Kidney (tissue), 14 donors: ENCODE results near the gene PCTP. TPM values are rescaled to one million over a fixed set of nuclear protein-coding genes. Genes with fewer than 3 reads are reported as not detected.

ENCODE experiments used
- DNase-seq, 5 donors: peaks; one replicate each; pipeline ENCODE4 v3.0.0-alpha.2; 2013 to 2020
- FAIRE-seq: peaks from 2 replicates; lab custom pipeline; 2012; peaks lifted over from hg19 to GRCh38; lab: Jason Lieb, UNC
- H3K27ac ChIP-seq, 2 donors: one replicate each; pipeline ENCODE4 v1.7.0; 2013; ENCODE audit warnings: low read depth in 2 of 2, low read length in 2 of 2, inconsistent platforms in 1 of 2
- H3K27me3 ChIP-seq: one replicate; pipeline ENCODE4 v1.7.1; 2013; ENCODE audit warnings: low read length, inconsistent platforms; ENCODE audit not compliant: control insufficient read depth, insufficient read depth
- H3K36me3 ChIP-seq, 3 donors: one replicate each; pipeline versions ENCODE4 v1.7.0 to v1.7.1; 2013; ENCODE audit warnings: low read length in 3 of 3, control low read depth in 1 of 3, inconsistent platforms in 1 of 3; ENCODE audit not compliant: insufficient read depth in 3 of 3, control insufficient read depth in 2 of 3
- H3K4me1 ChIP-seq, 3 donors: one replicate each; pipeline versions ENCODE4 v1.7.0 to v1.7.1; 2013; ENCODE audit warnings: low read length in 3 of 3, inconsistent platforms in 1 of 3, low read depth in 1 of 3; ENCODE audit not compliant: control insufficient read depth in 2 of 3, insufficient read depth in 2 of 3
- H3K4me3 ChIP-seq, 3 donors: one replicate each; pipeline versions ENCODE4 v1.7.0 to v1.8.1; 2013; ENCODE audit warnings: low read length in 3 of 3, control low read depth in 1 of 3, inconsistent platforms in 1 of 3
- H3K9ac ChIP-seq, 3 donors: one replicate each; pipeline versions ENCODE4 v1.7.0 to v1.7.1; 2013; ENCODE audit warnings: low read length in 3 of 3, control low read depth in 1 of 3, inconsistent platforms in 1 of 3
- H3K9me3 ChIP-seq, 3 donors: one replicate each; pipeline versions ENCODE4 v1.7.0 to v1.7.1; 2013; ENCODE audit warnings: low read length in 3 of 3, control low read depth in 1 of 3, inconsistent platforms in 1 of 3; ENCODE audit not compliant: control insufficient read depth in 2 of 3, insufficient read depth in 1 of 3
- CTCF ChIP-seq: IDR thresholded peaks from 3 replicates; pipeline ENCODE4 v1.5.1; 2012; ENCODE audit warnings: mild to moderate bottlenecking, moderate library complexity, borderline replicate concordance; ENCODE audit not compliant: insufficient read depth; ENCODE audit errors: extremely low read depth
- intact Hi-C: fragments of 100-400 bp; cut with DNase I; formaldehyde crosslinking; loops from one replicate; pipeline ENCODE4 v1.11.1; 2022
- polyA plus RNA-seq: library from polyadenylated mRNA; stranded (reverse); fragments of 350-450 nt; fragmentation: Illumina TruSeq; extraction: RNeasy Lipid Tissue Mini Kit (QIAGEN cat#74804); gene quantifications from one replicate; pipeline ENCODE4 v1.2.3, GENCODE V29; 2014; ENCODE audit warnings: low read depth, low replicate concordance; ENCODE audit not compliant: insufficient read depth
- total RNA-seq: library from RNA; stranded (reverse); fragmentation: NEBNext Ultra II Directional; extraction: Animal tissue kit (Norgen Biotek cat#: 25700); gene quantifications from one replicate; pipeline ENCODE4 v1.2.1, GENCODE V29; 2021
- donor health status: control.
- donor health status: control.
- donor health status: control.
- donor health status: control.
- donor health status: control.
- donor health status: DM: yes; HTN: yes; CAD: no.
- donor health status: Normal renal cell carcinoma (clear cell type).

Gene PCTP
- total and polyA plus RNA-seq, 2 donors from 2014 or later = 18.7 to 39.2 TPM

DNA sequence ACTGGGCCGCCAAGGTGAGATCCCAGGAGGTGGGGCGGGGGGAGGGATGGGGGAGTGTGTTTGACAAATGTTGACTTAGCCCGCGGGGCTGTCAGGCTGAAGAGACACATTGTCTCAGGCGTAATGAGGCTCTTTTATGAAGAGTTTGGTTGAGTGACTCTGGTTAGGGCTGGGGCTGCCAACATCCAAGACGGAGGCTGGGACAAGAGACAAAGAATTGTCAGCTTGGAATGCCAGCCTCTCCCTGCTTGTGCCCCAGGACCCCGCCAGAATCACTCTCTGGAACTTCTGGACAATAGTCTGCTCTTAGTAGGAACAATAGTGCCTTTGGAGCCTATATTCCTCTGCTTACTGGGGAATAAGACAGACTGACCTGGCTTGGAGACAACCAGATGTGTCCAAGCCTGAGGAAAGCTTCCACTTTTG is 24.0 kb downstream of the PCTP start:
- intact Hi-C loops = loop anchor here (5.0 kb wide), 1 partner anchor 253 kb away; no protein-coding TSS in a partner anchor
- TF ChIP-seq CTCF = no peak
- H3K27me3 ChIP-seq = no peaks in the 10 kb centered on the region
- H3K9ac ChIP-seq = no peak overlapping the region
- H3K9me3 ChIP-seq = no peaks in the 10 kb centered on the region
- peaks cover 7 to 29% (median 13%) of the 10 kb centered on the region in 3 donors for H3K36me3 ChIP-seq
- peak in 4 of 5 donors; percentile 76 to 88 (median 83) for DNase-seq
- H3K4me3 ChIP-seq = no peak overlapping the region
- H3K4me1 ChIP-seq = peaks cover 0 to 13% (median 5%) of the 10 kb centered on the region in 3 donors
- FAIRE-seq = no peak
- no peak overlapping the region for H3K27ac ChIP-seq

GRCh38 chr17:55776271-55776670 is 25.4 kb downstream of the PCTP start:
- Histone ChIP-seq H3K9me3 (no peaks in the 10 kb centered on the region), H3K4me1 (peaks cover 0 to 10% (median 5%) of the 10 kb centered on the region in 3 donors), H3K4me3 (no peak overlapping the region), H3K9ac (no peak overlapping the region), H3K27ac (no peak overlapping the region), H3K27me3 (no peaks in the 10 kb centered on the region), H3K36me3 (peaks cover 7 to 26% (median 8%) of the 10 kb centered on the region in 3 donors)
- no peak for FAIRE-seq
- intact Hi-C loops = no loop called here
- no peak for TF ChIP-seq CTCF
- no peak for DNase-seq

DNA sequence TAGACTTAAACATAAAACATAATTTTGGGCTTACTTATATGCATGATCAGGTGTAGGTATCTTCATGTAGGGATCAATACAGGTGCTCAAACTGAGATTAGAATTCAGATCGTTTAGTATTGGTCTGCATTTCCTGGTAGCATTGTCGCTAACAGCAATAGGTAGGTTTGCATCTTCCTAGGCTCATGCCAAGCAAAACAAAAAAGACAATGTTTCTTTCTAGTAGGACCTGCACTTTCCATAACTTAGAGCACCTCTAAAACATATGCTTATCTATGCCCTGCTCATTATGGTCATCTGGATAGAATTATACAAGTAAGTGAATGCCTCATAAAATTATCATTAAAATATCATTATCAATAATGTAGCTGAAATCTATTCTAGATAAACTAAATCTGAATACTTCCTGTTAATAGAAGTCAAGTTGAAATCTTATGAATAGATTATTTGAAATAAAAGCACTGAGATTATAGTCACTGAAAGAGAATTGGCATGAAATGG is 26.7 kb downstream of the PCTP start:
- no peak overlapping the region for H3K4me3 ChIP-seq
- H3K9me3 ChIP-seq = no peaks in the 10 kb centered on the region
- no peak for TF ChIP-seq CTCF
- DNase-seq (no peak), FAIRE-seq (no peak)
- H3K36me3 ChIP-seq = peaks cover 5 to 20% (median 7%) of the 10 kb centered on the region in 3 donors
- H3K27ac ChIP-seq = no peak overlapping the region
- intact Hi-C loops = no loop called here
- H3K9ac ChIP-seq = no peak overlapping the region
- H3K27me3 ChIP-seq = no peaks in the 10 kb centered on the region
- H3K4me1 ChIP-seq = peaks cover 0 to 10% (median 5%) of the 10 kb centered on the region in 3 donors
